ENCODE data around the gene CDC42BPB. TPM values are rescaled to one million over a fixed set of nuclear protein-coding genes. Genes with fewer than 3 reads are reported as not detected.

Gene CDC42BPB
- total and polyA plus RNA-seq, 2 of the 13 experiments (the other 11 are each of a cell fraction or from before 2014, with no cell fraction given) = 19.7 to 32.3 TPM

GRCh38 chr14:102903889-102904512 lies 153.3 kb downstream of the CDC42BPB start:
- H4K20me1 ChIP-seq (ENCODE audit: insufficient read depth, low read length) = no peaks in the 10 kb centered on the region
- no peaks in the 10 kb centered on the region for H3K79me2 ChIP-seq (ENCODE audit: insufficient read depth, low read length)
- 98% methylated on average over 5 of the region's 7 CpGs for WGBS (ENCODE audit: low lambda C conversion rate)
- ATAC-seq = no peak
- no peak overlapping the region for H3K4me2 ChIP-seq (ENCODE audit: low read depth, low read length)
- H3K9ac ChIP-seq (ENCODE audit: insufficient read depth, low read depth, low read length) = no peak overlapping the region
- H3K27ac ChIP-seq (ENCODE audit: extremely low read length, insufficient read depth, low read length) = no peak overlapping the region
- intact Hi-C loops (cut with micrococcal nuclease; ENCODE audit: unreplicated experiment) (no loop called here), in situ Hi-C loops (cut with HindIII; ENCODE audit: extremely low pct_ligation_motif_present, low pct_unique_long_range_greater_than_20kb) (no loop called here)
- H3K4me1 ChIP-seq (ENCODE audit: insufficient read depth, low read length) = no peaks in the 10 kb centered on the region
- no peak overlapping the region for H2AFZ ChIP-seq (ENCODE audit: low read length)
- peaks cover 3 to 7% of the 10 kb centered on the region in 2 experiments; a peak in 3 of 5 replicates for H3K36me3 ChIP-seq (replicated peaks in 1 of 2; ENCODE audit: control insufficient read depth in 1 of 2, insufficient read depth in 2 of 2, low read length in 2 of 2)
- POLR2A ChIA-PET = no interaction called here
- H3K4me3 ChIP-seq (replicated peaks in 1 of 3; ENCODE audit: insufficient read depth in 1 of 3, low read depth in 2 of 3, low read length in 3 of 3) = no peak overlapping the region
- H3K9me3 ChIP-seq (ENCODE audit: low read length) = no peaks in the 10 kb centered on the region
- no TSS peak for BruUV-seq (replicated peaks)
- H3K27me3 ChIP-seq (ENCODE audit: control insufficient read depth in 1 of 2, insufficient read depth in 2 of 2, low read length in 2 of 2) = no peaks in the 10 kb centered on the region
- DNase-seq (ENCODE audit: low spot score) = no peak
- CTCF ChIA-PET (ENCODE audit: low intra/inter-chr PET ratio, low total read pairs) = no interaction called here
- TF ChIP-seq TGIF2 (CRISPR knock-in tag; IDR thresholded peaks at IDR 0.05) = no peak
- no peak for TF ChIP-seq ZNF20 (CRISPR knock-in tag; IDR thresholded peaks at IDR 0.05)
- TF ChIP-seq TBX3 (IDR thresholded peaks at IDR 0.05; ENCODE audit: borderline replicate concordance) = no peak
- TF ChIP-seq MTF1 (CRISPR knock-in tag; IDR thresholded peaks at IDR 0.05) = no peak
- no peak for TF ChIP-seq NR2F6 (IDR thresholded peaks at IDR 0.05)
- TF ChIP-seq NR2F6 (CRISPR knock-in tag; IDR thresholded peaks at IDR 0.05) = no peak
- TF ChIP-seq RORA (CRISPR knock-in tag; IDR thresholded peaks at IDR 0.05) = no peak
- TF ChIP-seq MIER2 (CRISPR knock-in tag; IDR thresholded peaks at IDR 0.05) = no peak
- no peak for TF ChIP-seq ZNF160 (CRISPR knock-in tag; IDR thresholded peaks at IDR 0.05)
- no peak for TF ChIP-seq DMAP1 (CRISPR knock-in tag; IDR thresholded peaks at IDR 0.05)
- no peak for TF ChIP-seq NCOA1 (CRISPR knock-in tag; IDR thresholded peaks at IDR 0.05)
- TF ChIP-seq RAD21 (CRISPR knock-in tag; IDR thresholded peaks at IDR 0.05) = no peak
- TF ChIP-seq SNAPC2 (CRISPR knock-in tag; IDR thresholded peaks at IDR 0.05) = no peak
- no peak for TF ChIP-seq ZNF225 (CRISPR knock-in tag; IDR thresholded peaks at IDR 0.05)
- no peak for TF ChIP-seq HMGXB4 (CRISPR knock-in tag; IDR thresholded peaks at IDR 0.05; ENCODE audit: borderline replicate concordance in 1 of 2, low read depth in 1 of 2)
- no peak for TF ChIP-seq ZUFSP (CRISPR knock-in tag; IDR thresholded peaks at IDR 0.05; ENCODE audit: borderline replicate concordance)
- no peak for TF ChIP-seq ZNF576 (CRISPR knock-in tag; IDR thresholded peaks at IDR 0.05)
- TF ChIP-seq ZNF746 (CRISPR knock-in tag; IDR thresholded peaks at IDR 0.05) = no peak
- TF ChIP-seq GTF2F1 (IDR thresholded peaks at IDR 0.05; ENCODE audit: low read length) = no peak
- TF ChIP-seq ARNT2 (CRISPR knock-in tag; IDR thresholded peaks at IDR 0.05; ENCODE audit: low read depth) = no peak
- FAIRE-seq = no peak
